ENCODE data around the gene SLC12A4. TPM values are rescaled to one million over a fixed set of nuclear protein-coding genes. Genes with fewer than 3 reads are reported as not detected.
"Not testable (repeated sequence)": the region's sequence is repeated elsewhere in the genome, so short reads cannot be mapped to it uniquely, and the experiment has no call there.

The SLC12A4 gene
- polyA plus RNA-seq, 1 donor = 45.9 TPM

DNA sequence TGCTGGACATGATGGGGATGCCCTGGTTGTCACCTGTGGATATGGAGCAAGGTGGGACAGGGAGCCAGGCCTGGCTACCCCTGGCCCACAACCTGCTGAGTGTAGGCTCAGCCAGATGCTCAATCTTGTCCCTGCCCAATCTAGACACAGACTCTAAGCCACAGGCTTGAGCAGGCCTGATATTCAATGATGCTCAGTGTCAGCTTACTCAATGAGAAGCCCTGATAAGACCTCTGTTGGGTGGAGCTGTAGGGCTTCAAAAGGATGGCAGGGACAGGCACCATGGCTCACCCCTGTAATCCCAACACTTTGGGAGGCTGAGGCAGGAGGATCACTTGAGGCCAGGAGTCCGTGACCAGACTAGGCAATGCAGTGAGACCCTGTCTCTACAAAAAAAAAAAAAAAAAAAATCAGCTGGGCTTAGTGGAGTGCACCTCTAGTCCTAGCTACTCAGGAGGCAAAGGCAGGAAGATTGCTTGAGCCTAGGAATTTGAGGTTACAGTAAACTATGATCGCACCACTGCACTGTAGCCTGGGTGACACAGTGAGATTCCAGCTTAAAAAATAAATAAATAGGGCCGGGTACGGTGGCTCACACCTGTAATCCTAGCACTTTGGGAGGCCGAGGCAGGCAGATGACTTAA is 27.9 kb downstream of the SLC12A4 start:
- DNase-seq = no peak

GRCh38 chr16:67939507-67940445 is 28.7 kb downstream of the SLC12A4 start:
- no peak for DNase-seq

- DNase-seq = not testable (repeated sequence)
Measured at GRCh38 chr16:67937713-67938112, 30.7 kb downstream of the SLC12A4 start.

- peak; percentile 59 for DNase-seq
Measured at GRCh38 chr16:67936880-67937605, 31.4 kb downstream of the SLC12A4 start.

DNA sequence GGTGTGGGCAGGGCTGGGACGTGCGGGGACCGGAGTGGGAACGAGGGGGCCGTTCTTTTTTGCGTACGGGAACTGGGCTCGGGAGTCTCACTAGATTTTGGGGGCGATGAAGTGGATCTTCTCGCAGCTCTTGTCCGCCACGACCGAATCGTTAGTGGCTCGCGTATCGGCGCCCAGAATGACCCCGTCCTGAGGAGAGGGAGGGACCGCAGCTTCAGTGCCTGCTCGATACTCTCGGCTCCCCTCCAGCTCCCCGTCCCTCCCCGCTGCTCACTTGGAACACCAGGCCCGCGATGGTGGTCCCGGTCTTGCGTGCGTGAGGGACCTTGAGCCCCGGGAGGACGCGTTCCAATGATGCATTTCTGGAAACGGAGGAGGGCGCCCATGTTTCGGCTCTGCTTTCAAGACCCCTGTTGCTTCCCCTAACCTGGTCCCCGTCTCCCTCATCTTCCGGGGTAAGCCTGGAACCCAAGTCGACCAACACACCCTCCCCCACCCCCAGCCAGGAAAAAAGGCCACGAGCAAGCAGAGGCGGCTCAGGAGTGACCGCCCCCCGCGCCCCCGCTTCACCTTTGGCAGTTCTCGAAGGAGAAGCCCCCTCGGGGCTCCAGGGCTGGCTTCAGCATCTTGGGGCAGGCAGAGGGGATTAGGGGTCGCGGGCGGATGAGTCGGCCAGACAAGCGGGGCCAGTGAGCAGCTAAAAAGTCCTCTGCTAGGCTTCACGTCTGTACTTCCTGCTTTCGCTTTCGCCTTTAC is 32.1 kb downstream of the SLC12A4 start, which contains the start of gene PSMB10:
Gene PSMB10 (minus strand): TSS at position 727 of the 756 bp plus-strand sequence. CDS start 101 bp downstream, at position 626.
- no peak for DNase-seq

GRCh38 chr16:67935402-67936123 is 32.9 kb downstream of the SLC12A4 start:
- DNase-seq = peak; percentile 94

DNA sequence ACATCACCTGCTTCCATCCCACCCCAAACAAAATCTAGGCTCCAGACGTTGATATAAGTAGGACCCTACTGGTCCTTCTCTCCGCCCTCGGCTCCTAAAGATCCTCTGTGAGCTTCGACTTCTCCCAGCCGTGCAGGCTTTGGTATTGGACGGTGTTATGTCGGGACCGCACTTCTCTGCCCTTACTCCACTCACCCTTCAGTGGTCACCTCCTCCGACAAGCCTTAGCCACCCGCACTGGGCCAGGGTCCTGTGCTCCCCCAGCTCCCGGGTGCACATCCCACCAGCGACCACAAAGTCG is 33.4 kb downstream of the SLC12A4 start:
- DNase-seq = no peak

DNA sequence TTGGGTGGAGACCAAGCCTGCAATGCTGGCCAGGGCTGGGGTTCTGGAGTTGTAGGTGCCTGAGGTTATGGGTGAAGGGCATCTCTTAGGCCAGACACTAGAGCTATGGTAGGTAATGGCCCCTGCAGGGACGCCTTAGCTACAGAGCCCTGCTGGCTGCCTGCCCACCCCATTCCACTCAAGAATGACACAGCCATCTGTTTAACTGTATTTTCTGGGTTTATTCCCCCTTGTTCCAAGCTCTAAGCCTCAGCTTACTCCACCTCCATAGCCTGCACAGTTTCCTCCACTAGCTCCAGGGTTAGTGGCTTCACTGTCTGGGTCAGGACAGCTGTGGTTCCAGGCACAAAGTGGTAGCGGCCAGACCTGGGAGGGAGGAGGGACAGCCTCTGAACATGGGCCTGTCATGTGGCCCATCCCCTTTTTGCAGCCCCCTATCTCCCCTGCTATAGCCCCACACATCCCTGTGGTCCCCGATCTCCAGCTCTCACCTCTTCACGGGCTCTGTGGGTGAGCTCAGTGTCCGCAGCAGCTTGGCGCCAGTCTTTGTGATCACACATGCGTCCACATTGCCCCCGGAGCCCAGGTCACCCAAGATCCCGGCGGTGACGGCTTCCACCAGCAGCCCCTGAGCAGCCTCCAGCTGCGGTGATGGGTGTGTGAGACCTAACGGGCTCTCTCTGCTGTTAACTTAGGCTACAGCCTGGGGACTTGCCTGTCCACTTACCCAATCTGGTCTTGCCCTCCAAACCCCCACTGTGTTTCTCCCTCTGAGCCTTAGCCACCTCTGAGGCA is 33.9 kb downstream of the SLC12A4 start:
- DNase-seq = no peak

DNA sequence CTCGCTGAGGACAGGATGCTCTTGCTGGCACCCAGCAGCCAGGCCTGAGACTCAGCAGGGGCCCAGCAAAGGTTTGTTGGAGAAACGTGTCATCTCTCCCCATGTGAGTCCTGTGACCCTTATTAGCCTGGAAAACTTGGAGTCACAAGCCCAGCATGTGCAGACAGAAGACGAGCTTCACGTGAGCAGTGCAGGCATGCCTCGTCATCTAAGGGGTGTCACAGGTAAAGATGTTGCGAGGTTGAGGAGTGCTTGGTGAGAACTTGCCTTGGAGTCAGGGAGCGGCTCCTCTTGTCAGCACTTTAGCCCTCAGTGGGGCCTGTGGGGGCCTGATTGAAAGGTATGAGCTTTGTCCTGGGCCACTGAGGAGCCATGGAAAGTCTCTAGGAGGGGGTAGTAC is 34.6 kb downstream of the SLC12A4 start:
- no peak for DNase-seq

- no peak for DNase-seq
Measured at GRCh38 chr16:67932462-67932840, 36.0 kb downstream of the SLC12A4 start.

GRCh38 chr16:67931712-67932461 is 36.5 kb downstream of the SLC12A4 start, which contains the start of gene CTRL:
TSS of gene CTRL (minus strand) at chr16:67931862. CDS start at chr16:67931852, 10 bp downstream.
- no peak for DNase-seq

GRCh38 chr16:67930678-67931211 is 37.7 kb downstream of the SLC12A4 start:
- no peak for DNase-seq

GRCh38 chr16:67930191-67930590 is 38.2 kb downstream of the SLC12A4 start:
- no peak for DNase-seq

- peak; percentile 70 for DNase-seq
Measured at GRCh38 chr16:67928561-67929364, 39.7 kb downstream of the SLC12A4 start.

DNA sequence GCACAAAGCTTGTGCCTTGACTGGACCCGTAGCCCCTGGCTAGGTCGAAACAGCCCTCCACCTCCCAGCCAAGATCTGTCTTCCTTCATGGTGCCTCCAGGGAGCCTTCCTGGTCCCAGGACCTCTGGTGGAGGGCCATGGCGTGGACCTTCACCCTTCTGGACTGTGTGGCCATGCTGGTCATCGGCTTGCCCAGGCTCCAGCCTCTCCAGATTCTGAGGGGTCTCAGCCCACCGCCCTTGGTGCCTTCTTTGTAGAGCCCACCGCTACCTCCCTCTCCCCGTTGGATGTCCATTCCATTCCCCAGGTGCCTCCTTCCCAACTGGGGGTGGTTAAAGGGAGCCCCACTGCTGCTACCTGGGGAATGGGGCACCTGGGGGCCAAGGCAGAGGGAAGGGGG is 40.3 kb downstream of the SLC12A4 start:
- DNase-seq = no peak

DNA sequence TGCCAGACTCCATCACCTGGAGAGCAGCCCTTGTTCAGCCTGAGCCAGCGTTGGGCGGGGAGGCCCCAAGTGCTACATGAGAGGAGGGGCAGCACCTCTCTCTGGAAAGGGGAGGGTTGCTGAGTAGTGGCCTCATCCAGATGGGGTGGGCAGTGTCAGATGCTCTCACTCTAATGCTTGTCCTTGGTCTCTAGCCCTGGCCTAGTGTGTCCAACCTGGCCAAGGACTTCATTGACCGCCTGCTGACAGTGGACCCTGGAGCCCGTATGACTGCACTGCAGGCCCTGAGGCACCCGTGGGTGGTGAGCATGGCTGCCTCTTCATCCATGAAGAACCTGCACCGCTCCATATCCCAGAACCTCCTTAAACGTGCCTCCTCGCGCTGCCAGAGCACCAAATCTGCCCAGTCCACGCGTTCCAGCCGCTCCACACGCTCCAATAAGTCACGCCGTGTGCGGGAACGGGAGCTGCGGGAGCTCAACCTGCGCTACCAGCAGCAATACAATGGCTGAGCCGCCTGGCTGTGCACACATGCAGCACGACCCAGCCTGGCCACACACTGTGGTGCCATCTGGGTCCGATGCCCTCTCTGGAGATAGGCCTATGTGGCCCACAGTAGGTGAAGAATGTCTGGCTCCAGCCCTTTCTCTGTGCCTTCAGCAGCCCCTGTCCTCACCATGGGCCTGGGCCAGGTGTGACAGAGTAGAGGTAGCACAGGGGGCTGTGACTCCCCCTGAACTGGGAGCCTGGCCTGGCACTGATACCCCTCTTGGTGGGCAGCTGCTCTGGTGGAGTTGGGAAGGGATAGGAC is 41.1 kb downstream of the SLC12A4 start:
- DNase-seq = no peak

- DNase-seq = no peak
Measured at GRCh38 chr16:67926181-67926750, 42.2 kb downstream of the SLC12A4 start.
